Measurements from ENCODE around the gene ARHGEF12.
A peak's percentile ranks its signal among the peaks of the same experiment; 100 is the strongest.

ARHGEF12 gene

DNA sequence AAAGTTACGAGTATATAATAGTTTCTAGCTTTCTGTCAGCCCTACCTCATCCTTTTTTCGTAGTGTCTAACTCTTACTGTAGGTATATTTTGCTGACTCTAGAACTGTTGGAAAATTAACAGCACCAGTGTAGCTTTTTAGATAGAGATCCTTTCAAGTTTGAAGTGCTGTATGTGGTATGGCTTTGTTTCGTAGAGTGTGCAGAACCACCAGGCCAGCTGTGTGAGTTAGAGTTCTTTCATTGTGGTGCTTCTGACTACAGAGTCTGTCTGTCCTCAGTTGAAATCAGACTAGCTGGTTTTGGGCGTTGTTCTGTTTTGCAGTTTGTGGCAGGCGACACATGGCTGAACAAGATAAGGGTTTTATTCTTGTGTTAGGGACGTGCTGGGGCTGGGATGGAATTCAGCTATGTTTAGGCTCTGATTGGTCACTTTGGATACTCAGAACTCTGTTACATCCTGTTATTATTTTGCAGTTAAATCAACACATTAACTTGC lies 3.2 kb downstream of the ARHGEF12 start:
- TF ChIP-seq, protein P1, sequence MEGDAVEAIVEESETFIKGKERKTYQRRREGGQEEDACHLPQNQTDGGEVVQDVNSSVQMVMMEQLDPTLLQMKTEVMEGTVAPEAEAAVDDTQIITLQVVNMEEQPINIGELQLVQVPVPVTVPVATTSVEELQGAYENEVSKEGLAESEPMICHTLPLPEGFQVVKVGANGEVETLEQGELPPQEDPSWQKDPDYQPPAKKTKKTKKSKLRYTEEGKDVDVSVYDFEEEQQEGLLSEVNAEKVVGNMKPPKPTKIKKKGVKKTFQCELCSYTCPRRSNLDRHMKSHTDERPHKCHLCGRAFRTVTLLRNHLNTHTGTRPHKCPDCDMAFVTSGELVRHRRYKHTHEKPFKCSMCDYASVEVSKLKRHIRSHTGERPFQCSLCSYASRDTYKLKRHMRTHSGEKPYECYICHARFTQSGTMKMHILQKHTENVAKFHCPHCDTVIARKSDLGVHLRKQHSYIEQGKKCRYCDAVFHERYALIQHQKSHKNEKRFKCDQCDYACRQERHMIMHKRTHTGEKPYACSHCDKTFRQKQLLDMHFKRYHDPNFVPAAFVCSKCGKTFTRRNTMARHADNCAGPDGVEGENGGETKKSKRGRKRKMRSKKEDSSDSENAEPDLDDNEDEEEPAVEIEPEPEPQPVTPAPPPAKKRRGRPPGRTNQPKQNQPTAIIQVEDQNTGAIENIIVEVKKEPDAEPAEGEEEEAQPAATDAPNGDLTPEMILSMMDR (IDR thresholded peaks at IDR 0.05; ENCODE audit: low read depth, low read length): no peak
- peak overlapping the region; percentile 84 to 87 for H3K4me3 ChIP-seq (replicated peaks in 1 of 2; ENCODE audit: low read depth in 2 of 2, low read length in 2 of 2)
- DNase-seq (ENCODE audit: low read depth in 2 of 2): peak; percentile 52 to 58

DNA sequence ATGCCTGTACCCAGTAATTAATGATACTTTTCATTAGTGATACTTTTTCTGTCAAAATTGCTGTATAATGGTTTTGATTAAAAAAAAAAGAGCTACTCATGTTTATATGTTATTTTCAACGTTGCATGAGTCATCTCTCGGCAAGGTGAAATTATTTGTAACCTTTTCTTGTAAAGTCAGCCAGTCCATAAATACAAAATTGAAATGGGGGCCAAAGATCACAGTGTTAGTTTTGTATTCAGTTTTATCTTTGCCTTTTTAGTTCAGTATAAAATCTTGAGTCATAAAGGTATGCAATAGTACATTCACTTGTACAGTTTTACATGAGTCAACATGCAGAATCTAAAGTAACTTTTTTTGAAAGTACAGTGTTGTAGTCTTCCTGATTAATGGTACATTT lies 4.3 kb downstream of the ARHGEF12 start:
- no peak overlapping the region for H3K4me3 ChIP-seq (replicated peaks in 1 of 2; ENCODE audit: low read depth in 2 of 2, low read length in 2 of 2)
- TF ChIP-seq, protein P1 (IDR thresholded peaks at IDR 0.05; ENCODE audit: low read depth, low read length): no peak
- DNase-seq (ENCODE audit: low read depth in 2 of 2): peak in 1 of 2 donors; percentile 43

DNA sequence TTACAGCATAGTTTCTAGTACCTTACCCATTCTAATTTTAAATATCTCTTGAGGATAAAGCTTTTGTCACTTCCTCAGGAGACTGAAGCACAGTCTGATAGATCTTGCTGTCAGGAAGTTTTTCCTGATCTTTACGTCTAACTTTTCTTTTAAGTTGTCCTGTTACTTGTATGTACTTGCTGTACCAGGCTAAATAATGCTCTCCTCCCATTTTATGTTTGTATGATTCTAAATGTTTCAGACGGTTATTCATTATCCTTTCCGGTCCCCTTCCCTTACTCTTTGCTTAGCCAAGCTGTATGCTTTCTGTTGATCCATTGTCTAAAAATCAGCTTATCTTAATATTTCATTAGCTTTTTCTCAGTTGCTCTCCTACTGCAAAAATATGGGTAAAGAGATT lies 6.0 kb downstream of the ARHGEF12 start:
- TF ChIP-seq, protein P1 (IDR thresholded peaks at IDR 0.05; ENCODE audit: low read depth, low read length): no peak
- H3K4me3 ChIP-seq (replicated peaks in 1 of 2; ENCODE audit: low read depth in 2 of 2, low read length in 2 of 2): no peak overlapping the region
- no peak for DNase-seq (ENCODE audit: low read depth in 2 of 2)

DNA sequence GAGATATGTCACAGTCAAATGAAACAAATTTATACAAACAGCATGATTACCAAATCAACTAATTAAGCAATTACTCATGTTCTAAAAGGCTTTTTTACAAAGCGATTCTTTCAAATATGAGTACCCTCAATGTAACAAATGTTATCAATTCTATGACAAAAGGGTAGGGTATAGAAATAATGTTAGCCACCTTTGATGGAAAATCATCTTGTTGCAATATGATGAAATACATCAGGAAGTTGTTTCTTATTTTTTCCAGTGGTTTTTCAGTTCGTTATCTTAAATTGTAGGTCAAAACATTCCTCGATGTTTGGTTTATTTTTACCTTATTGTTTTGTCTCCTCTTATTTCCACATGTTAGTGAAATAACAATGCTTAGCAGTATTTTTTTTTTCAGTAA lies 6.5 kb downstream of the ARHGEF12 start:
- DNase-seq (ENCODE audit: low read depth in 2 of 2): no peak
- TF ChIP-seq, protein P1 (IDR thresholded peaks at IDR 0.05; ENCODE audit: low read depth, low read length): no peak
- no peak overlapping the region for H3K4me3 ChIP-seq (replicated peaks in 1 of 2; ENCODE audit: low read depth in 2 of 2, low read length in 2 of 2)

DNA sequence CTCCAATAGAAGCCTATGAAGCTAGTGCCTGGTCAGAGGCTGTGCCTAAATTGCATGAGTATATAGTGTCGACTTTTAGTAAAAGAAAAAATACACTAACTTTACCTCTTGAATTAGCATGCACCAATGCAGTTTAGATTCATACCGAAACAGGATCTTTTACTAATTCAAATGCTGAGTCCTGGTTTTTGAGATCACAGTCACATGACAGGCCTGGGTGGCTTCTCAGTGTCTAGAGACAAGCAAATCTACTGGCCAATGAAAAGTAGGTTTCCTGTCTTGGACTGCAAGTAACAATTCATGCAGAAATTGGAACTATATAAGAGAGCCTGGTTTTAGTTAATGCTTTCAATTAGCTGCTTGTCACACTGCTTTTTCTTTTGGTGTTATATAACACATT lies 7.2 kb downstream of the ARHGEF12 start:
- H3K4me3 ChIP-seq (replicated peaks in 1 of 2; ENCODE audit: low read depth in 2 of 2, low read length in 2 of 2): no peak overlapping the region
- DNase-seq (ENCODE audit: low read depth in 2 of 2): no peak

DNA sequence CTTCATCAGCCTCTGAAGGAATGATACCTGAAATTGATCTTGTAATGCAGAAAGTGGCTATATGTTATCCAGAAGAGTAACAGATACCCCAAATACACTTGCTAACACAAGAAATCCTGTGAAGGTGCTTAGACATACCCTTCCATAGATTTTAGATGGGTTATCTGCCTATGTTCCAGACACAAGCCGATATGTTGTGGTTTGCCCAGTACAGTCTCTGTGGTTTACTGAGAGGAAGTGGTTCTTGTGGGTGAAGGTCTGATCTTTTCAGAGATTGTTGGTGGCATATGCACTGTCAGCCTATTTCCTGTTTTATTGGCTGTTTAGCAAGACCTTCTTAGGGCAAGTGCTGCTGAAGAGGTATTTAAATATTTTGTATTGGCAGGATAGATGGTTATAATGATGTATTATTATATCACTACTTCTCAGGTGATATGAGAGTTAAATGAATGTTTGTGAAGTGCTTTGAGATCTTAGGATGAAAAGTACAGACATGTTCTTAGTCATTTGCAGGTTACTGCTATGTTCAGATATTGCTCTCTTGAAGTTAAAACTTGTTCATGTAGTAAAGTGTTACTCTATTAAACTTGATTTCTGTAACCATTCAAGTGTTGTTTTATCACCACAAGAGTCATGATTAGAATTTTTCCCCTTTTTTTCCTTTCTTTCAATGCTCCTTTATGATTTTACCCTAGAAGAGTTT lies 8.2 kb downstream of the ARHGEF12 start:
- H3K4me3 ChIP-seq (replicated peaks in 1 of 2; ENCODE audit: low read depth in 2 of 2, low read length in 2 of 2): no peak overlapping the region
- TF ChIP-seq, protein P1 (IDR thresholded peaks at IDR 0.05; ENCODE audit: low read depth, low read length): no peak
- DNase-seq (ENCODE audit: low read depth in 2 of 2): peak in 1 of 2 donors; percentile 43

More for the DNA sequence above, 7.2 kb downstream of the ARHGEF12 start:
- TF ChIP-seq, protein P1 (IDR thresholded peaks at IDR 0.05; ENCODE audit: low read depth, low read length): no peak

Data from cardiac fibroblast (primary cell).